ENCODE measurements around the gene ZNF584. TPM values are rescaled to one million over a fixed set of nuclear protein-coding genes. Genes with fewer than 3 reads are reported as not detected.

ZNF584 gene
- total RNA-seq, 4 donors from 2014 or later: 7.9 to 34.1 (median 9.2) TPM

GRCh38 chr19:58380662-58381459 is 27.6 kb upstream of the ZNF584 start, which contains the start of gene ZNF837:
Gene ZNF837, minus strand, starts transcription at chr19:58381030. Its CDS starts 11,698 bp downstream, at chr19:58369332.
- ATAC-seq (ENCODE audit: low FRiP score): peak; percentile 94
- TF ChIP-seq CTCF (IDR thresholded peaks at IDR 0.05): no peak
- peak; percentile 82 for DNase-seq (ENCODE audit: low spot score)

- no peak for ATAC-seq (ENCODE audit: low FRiP score)
- DNase-seq (ENCODE audit: low spot score): no peak
- no peak for TF ChIP-seq CTCF (IDR thresholded peaks at IDR 0.05)
Observed at GRCh38 chr19:58381460-58382212, 26.8 kb upstream of the ZNF584 start.

- ATAC-seq (ENCODE audit: low FRiP score) (no peak), DNase-seq (ENCODE audit: low spot score) (no peak)
- no peak for TF ChIP-seq CTCF (IDR thresholded peaks at IDR 0.05)
Observed at GRCh38 chr19:58382997-58383603, 25.3 kb upstream of the ZNF584 start.

- ATAC-seq (ENCODE audit: low FRiP score): no peak
- no peak for DNase-seq (ENCODE audit: low spot score)
- no peak for TF ChIP-seq CTCF (IDR thresholded peaks at IDR 0.05)
Observed at GRCh38 chr19:58385313-58385890, 23.0 kb upstream of the ZNF584 start.

GRCh38 chr19:58385891-58386575 is 22.4 kb upstream of the ZNF584 start:
- DNase-seq (ENCODE audit: low spot score): no peak
- ATAC-seq (ENCODE audit: low FRiP score): peak; percentile 7

More at GRCh38 chr19:58385891-58386575, 22.4 kb upstream of the ZNF584 start:
- no peak for TF ChIP-seq CTCF (IDR thresholded peaks at IDR 0.05)
